ENCODE data around the gene PPARG.

Gene PPARG

GRCh38 chr3:12363397-12364195 is 74.7 kb downstream of the PPARG start:
- no peaks in the 10 kb centered on the region for H3K36me3 ChIP-seq (replicated peaks; ENCODE audit: insufficient read depth, low read length)
- H3K79me2 ChIP-seq (ENCODE audit: low read length): no peaks in the 10 kb centered on the region
- no peaks in the 10 kb centered on the region for H3K4me1 ChIP-seq (ENCODE audit: low read length)
- no peaks in the 10 kb centered on the region for H3K9me2 ChIP-seq (replicated peaks; ENCODE audit: insufficient read depth, low read length)
- no peak for TF ChIP-seq EZH2phosphoT487 (IDR thresholded peaks at IDR 0.05; ENCODE audit: low read length)
- no peak for TF ChIP-seq EZH2 (optimal IDR thresholded peaks at IDR 0.05; ENCODE audit: low read depth, low read length)
- H3K4me2 ChIP-seq (ENCODE audit: low read depth, low read length): no peak overlapping the region
- H3K9ac ChIP-seq (ENCODE audit: low read length): no peak overlapping the region
- H3F3A ChIP-seq (ENCODE audit: insufficient read depth, low read length): no peaks in the 10 kb centered on the region
- H3K4me3 ChIP-seq (ENCODE audit: low read length): no peak overlapping the region
- no peaks in the 10 kb centered on the region for H3K9me3 ChIP-seq (replicated peaks; ENCODE audit: insufficient read depth, low read length)
- H3K27me3 ChIP-seq (replicated peaks; ENCODE audit: insufficient read depth, low read length): no peaks in the 10 kb centered on the region
- no peak for DNase-seq
- no peak overlapping the region for H3K27ac ChIP-seq (ENCODE audit: low read length)
- no peak overlapping the region for H2AFZ ChIP-seq (ENCODE audit: low read length)
- H4K20me1 ChIP-seq (ENCODE audit: insufficient read depth, low read length): no peaks in the 10 kb centered on the region

GRCh38 chr3:12367346-12367745 is 78.5 kb downstream of the PPARG start:
- no peak overlapping the region for H3K9ac ChIP-seq (ENCODE audit: low read length)
- no peaks in the 10 kb centered on the region for H3K9me3 ChIP-seq (replicated peaks; ENCODE audit: insufficient read depth, low read length)
- H3K4me2 ChIP-seq (ENCODE audit: low read depth, low read length): no peak overlapping the region
- H4K20me1 ChIP-seq (ENCODE audit: insufficient read depth, low read length): no peaks in the 10 kb centered on the region
- no peaks in the 10 kb centered on the region for H3K27me3 ChIP-seq (replicated peaks; ENCODE audit: insufficient read depth, low read length)
- H3K4me3 ChIP-seq (ENCODE audit: low read length): no peak overlapping the region
- no peak overlapping the region for H3K27ac ChIP-seq (ENCODE audit: low read length)
- no peaks in the 10 kb centered on the region for H3K79me2 ChIP-seq (ENCODE audit: low read length)
- H3K4me1 ChIP-seq (ENCODE audit: low read length): no peaks in the 10 kb centered on the region
- DNase-seq: no peak
- no peak overlapping the region for H2AFZ ChIP-seq (ENCODE audit: low read length)
- no peaks in the 10 kb centered on the region for H3F3A ChIP-seq (ENCODE audit: insufficient read depth, low read length)
- H3K36me3 ChIP-seq (replicated peaks; ENCODE audit: insufficient read depth, low read length): no peaks in the 10 kb centered on the region
- no peaks in the 10 kb centered on the region for H3K9me2 ChIP-seq (replicated peaks; ENCODE audit: insufficient read depth, low read length)
- TF ChIP-seq EZH2phosphoT487 (IDR thresholded peaks at IDR 0.05; ENCODE audit: low read length): no peak
- no peak for TF ChIP-seq CTCF (IDR thresholded peaks at IDR 0.05; ENCODE audit: low read length)
- TF ChIP-seq EZH2 (optimal IDR thresholded peaks at IDR 0.05; ENCODE audit: low read depth, low read length): no peak

- H3K27me3 ChIP-seq (replicated peaks; ENCODE audit: insufficient read depth, low read length): no peaks in the 10 kb centered on the region
- DNase-seq: no peak
- no peak for TF ChIP-seq EZH2phosphoT487 (IDR thresholded peaks at IDR 0.05; ENCODE audit: low read length)
- no peak for TF ChIP-seq EZH2 (optimal IDR thresholded peaks at IDR 0.05; ENCODE audit: low read depth, low read length)
- no peak for TF ChIP-seq CTCF (IDR thresholded peaks at IDR 0.05; ENCODE audit: low read length)
- no peaks in the 10 kb centered on the region for H3F3A ChIP-seq (ENCODE audit: insufficient read depth, low read length)
- H3K79me2 ChIP-seq (ENCODE audit: low read length): no peaks in the 10 kb centered on the region
- no peak overlapping the region for H2AFZ ChIP-seq (ENCODE audit: low read length)
- no peaks in the 10 kb centered on the region for H3K9me3 ChIP-seq (replicated peaks; ENCODE audit: insufficient read depth, low read length)
- no peaks in the 10 kb centered on the region for H3K36me3 ChIP-seq (replicated peaks; ENCODE audit: insufficient read depth, low read length)
- H3K4me2 ChIP-seq (ENCODE audit: low read depth, low read length): no peak overlapping the region
- H3K9me2 ChIP-seq (replicated peaks; ENCODE audit: insufficient read depth, low read length): no peaks in the 10 kb centered on the region
- H4K20me1 ChIP-seq (ENCODE audit: insufficient read depth, low read length): no peaks in the 10 kb centered on the region
- H3K9ac ChIP-seq (ENCODE audit: low read length): no peak overlapping the region
- H3K4me3 ChIP-seq (ENCODE audit: low read length): no peak overlapping the region
- no peak overlapping the region for H3K27ac ChIP-seq (ENCODE audit: low read length)
- no peaks in the 10 kb centered on the region for H3K4me1 ChIP-seq (ENCODE audit: low read length)
These were observed 80.2 kb downstream of the PPARG start for GRCh38 chr3:12369029-12369428.

GRCh38 chr3:12369598-12369997 is 80.7 kb downstream of the PPARG start:
- no peak overlapping the region for H3K27ac ChIP-seq (ENCODE audit: low read length)
- H3K27me3 ChIP-seq (replicated peaks; ENCODE audit: insufficient read depth, low read length): no peaks in the 10 kb centered on the region
- no peaks in the 10 kb centered on the region for H4K20me1 ChIP-seq (ENCODE audit: insufficient read depth, low read length)
- TF ChIP-seq CTCF (IDR thresholded peaks at IDR 0.05; ENCODE audit: low read length) (no peak), EZH2phosphoT487 (IDR thresholded peaks at IDR 0.05; ENCODE audit: low read length) (no peak), EZH2 (optimal IDR thresholded peaks at IDR 0.05; ENCODE audit: low read depth, low read length) (no peak)
- H3K36me3 ChIP-seq (replicated peaks; ENCODE audit: insufficient read depth, low read length): no peaks in the 10 kb centered on the region
- H3F3A ChIP-seq (ENCODE audit: insufficient read depth, low read length): no peaks in the 10 kb centered on the region
- no peak overlapping the region for H3K4me2 ChIP-seq (ENCODE audit: low read depth, low read length)
- H3K9ac ChIP-seq (ENCODE audit: low read length): no peak overlapping the region
- no peaks in the 10 kb centered on the region for H3K79me2 ChIP-seq (ENCODE audit: low read length)
- no peaks in the 10 kb centered on the region for H3K4me1 ChIP-seq (ENCODE audit: low read length)
- no peaks in the 10 kb centered on the region for H3K9me2 ChIP-seq (replicated peaks; ENCODE audit: insufficient read depth, low read length)
- no peak overlapping the region for H3K4me3 ChIP-seq (ENCODE audit: low read length)
- H3K9me3 ChIP-seq (replicated peaks; ENCODE audit: insufficient read depth, low read length): no peaks in the 10 kb centered on the region
- no peak for DNase-seq
- no peak overlapping the region for H2AFZ ChIP-seq (ENCODE audit: low read length)

Data from MM.1S (cell line).